H9 (cell line): ENCODE results near the gene ZIC5. TPM values are rescaled to one million over a fixed set of nuclear protein-coding genes. Genes with fewer than 3 reads are reported as not detected.

Experiments used
- DNase-seq: peaks from one replicate; pipeline ENCODE4 v3.0.0-alpha.2; 2017
- H2AFZ ChIP-seq: one replicate; pipeline ENCODE4 v1.6.1; 2013; ENCODE audit warnings: mild to moderate bottlenecking, low read length, control low read depth, moderate library complexity
- H2AK5ac ChIP-seq: 2 replicates; pipeline ENCODE4 v1.6.1; 2013; ENCODE audit warnings: low read length, control low read depth, mixed read lengths; ENCODE audit not compliant: insufficient read length
- H2BK120ac ChIP-seq: one replicate; pipeline ENCODE4 v1.6.1; 2013; ENCODE audit warnings: low read depth, mild to moderate bottlenecking, low read length, control low read depth, inconsistent platforms; ENCODE audit not compliant: poor library complexity, severe bottlenecking
- H2BK12ac ChIP-seq: 2 replicates; pipeline ENCODE4 v1.6.1; 2013; ENCODE audit warnings: low read length, control low read depth, mixed read lengths, low read depth; ENCODE audit not compliant: insufficient read length
- H2BK15ac ChIP-seq: 2 replicates; pipeline ENCODE4 v1.6.1; 2013; ENCODE audit warnings: low read depth, low read length, control low read depth
- H2BK20ac ChIP-seq: one replicate; pipeline ENCODE4 v1.6.1; 2013; ENCODE audit warnings: low read depth, mild to moderate bottlenecking, low read length, control low read depth, inconsistent platforms; ENCODE audit not compliant: poor library complexity, severe bottlenecking
- H2BK5ac ChIP-seq: 2 replicates; pipeline ENCODE4 v1.6.1; 2013; ENCODE audit warnings: low read length, control low read depth, mixed read lengths; ENCODE audit not compliant: insufficient read length
- H3K14ac ChIP-seq: 2 replicates; pipeline ENCODE4 v1.6.1; 2013; ENCODE audit warnings: low read length, control low read depth; ENCODE audit not compliant: insufficient read depth
- H3K18ac ChIP-seq: 2 replicates; pipeline ENCODE4 v1.6.1; 2013; ENCODE audit warnings: low read depth, mild to moderate bottlenecking, mixed read lengths, low read length, control low read depth; ENCODE audit not compliant: insufficient read length
- H3K23ac ChIP-seq: 2 replicates; pipeline ENCODE4 v1.6.1; 2013; ENCODE audit warnings: low read length, control low read depth, mixed read lengths, low read depth; ENCODE audit not compliant: insufficient read length
- H3K23me2 ChIP-seq: 2 replicates; pipeline ENCODE4 v1.6.1; 2013; ENCODE audit warnings: low read depth, mild to moderate bottlenecking, mixed read lengths, low read length, control low read depth; ENCODE audit not compliant: insufficient read length, poor library complexity, severe bottlenecking
- H3K27ac ChIP-seq: 2 replicates; pipeline ENCODE4 v1.5.1; 2013; ENCODE audit warnings: low read length, control low read depth, mixed read lengths, low read depth; ENCODE audit not compliant: insufficient read length
- H3K27me3 ChIP-seq: 2 replicates; pipeline ENCODE4 v1.6.1; 2013; ENCODE audit warnings: low read length, control low read depth, inconsistent platforms; ENCODE audit not compliant: insufficient read depth
- H3K4ac ChIP-seq: 2 replicates; pipeline ENCODE4 v1.6.1; 2013; ENCODE audit warnings: low read depth, mild to moderate bottlenecking, control low read depth, inconsistent platforms, low read length, moderate library complexity
- H3K4me1 ChIP-seq: 2 replicates; pipeline ENCODE4 v1.6.1; 2013; ENCODE audit warnings: low read length, control low read depth, inconsistent platforms; ENCODE audit not compliant: insufficient read depth
- H3K4me2 ChIP-seq: 2 replicates; pipeline ENCODE4 v1.6.1; 2013; ENCODE audit warnings: low read length, control low read depth, mixed read lengths; ENCODE audit not compliant: insufficient read length, insufficient read depth
- H3K56ac ChIP-seq: 2 replicates; pipeline ENCODE4 v1.6.1; 2013; ENCODE audit warnings: low read depth, mild to moderate bottlenecking, mixed read lengths, low read length, control low read depth; ENCODE audit not compliant: insufficient read length
- H3K79me1 ChIP-seq: 2 replicates; pipeline ENCODE4 v1.6.1; 2013; ENCODE audit warnings: low read depth, mild to moderate bottlenecking, moderate library complexity, low read length, control low read depth, inconsistent platforms; ENCODE audit not compliant: insufficient read depth, poor library complexity, severe bottlenecking
- H3K79me2 ChIP-seq: 2 replicates; pipeline ENCODE4 v1.6.1; 2013; ENCODE audit warnings: low read length, control low read depth, inconsistent platforms; ENCODE audit not compliant: insufficient read depth
- H3K9ac ChIP-seq: 2 replicates; pipeline ENCODE4 v1.6.1; 2013; ENCODE audit warnings: low read length, control low read depth, mixed read lengths; ENCODE audit not compliant: insufficient read length; ENCODE audit errors: extremely low read depth
- H3K9me3 ChIP-seq: one replicate; pipeline ENCODE4 v1.6.1; 2013; ENCODE audit warnings: low read depth, low read length, inconsistent platforms; ENCODE audit not compliant: control insufficient read depth
- H3T11ph ChIP-seq: one replicate; pipeline ENCODE4 v1.6.1; 2013; ENCODE audit warnings: mild to moderate bottlenecking, low read length, control low read depth, inconsistent platforms
- H4K20me1 ChIP-seq: one replicate; pipeline ENCODE4 v1.6.1; 2013; ENCODE audit not compliant: control insufficient read depth, insufficient read length, insufficient read depth
- H4K5ac ChIP-seq: 2 replicates; pipeline ENCODE4 v1.6.1; 2013; ENCODE audit warnings: low read depth, mild to moderate bottlenecking, mixed read lengths, low read length, control low read depth; ENCODE audit not compliant: insufficient read length
- H4K8ac ChIP-seq: replicated peaks from 2 replicates; pipeline ENCODE4 v1.6.1; 2013; ENCODE audit warnings: low read length, control low read depth, mixed read lengths, low read depth; ENCODE audit not compliant: insufficient read length
- H4K91ac ChIP-seq: 2 replicates; pipeline ENCODE4 v1.6.1; 2013; ENCODE audit warnings: low read depth, mild to moderate bottlenecking, moderate library complexity, mixed read lengths, low read length, control low read depth; ENCODE audit not compliant: insufficient read length
- H3K27ac Mint-ChIP-seq, 3 experiments: 2 replicates in 2 of 3; 3 replicates in 1 of 3; pipeline ENCODE4 v1.8.0; 2020 to 2021; ENCODE audit warnings: mixed read lengths in 3 of 3, mild to moderate bottlenecking in 1 of 3, moderate library complexity in 1 of 3
- H3K27me3 Mint-ChIP-seq: 2 replicates; pipeline ENCODE4 v1.8.0; 2021; ENCODE audit warnings: low read depth, mild to moderate bottlenecking, moderate library complexity, mixed read lengths
- H3K36me3 Mint-ChIP-seq, 3 experiments: 2 replicates in 2 of 3; 3 replicates in 1 of 3; pipeline ENCODE4 v1.8.0; 2020 to 2021; ENCODE audit warnings: low read depth in 3 of 3, mixed read lengths in 3 of 3; ENCODE audit not compliant: insufficient read depth in 1 of 3
- H3K4me1 Mint-ChIP-seq, 2 experiments: 2 replicates each; pipeline ENCODE4 v1.8.0; 2020; ENCODE audit warnings: mixed read lengths in 2 of 2
- H3K4me3 Mint-ChIP-seq, 2 experiments: 2 replicates in 1 of 2; 3 replicates in 1 of 2; pipeline ENCODE4 v1.8.0; 2020 to 2021; ENCODE audit warnings: mild to moderate bottlenecking in 2 of 2, mixed read lengths in 2 of 2, moderate library complexity in 1 of 2
- H3K9me3 Mint-ChIP-seq, 2 experiments: 2 replicates in 1 of 2; 3 replicates in 1 of 2; pipeline ENCODE4 v1.8.0; 2020; ENCODE audit warnings: mild to moderate bottlenecking in 2 of 2, mixed read lengths in 2 of 2, moderate library complexity in 1 of 2
- CTCF ChIP-seq: fragments of 200-600 bp; sonication (generic); conservative IDR thresholded peaks from 3 replicates; pipeline ENCODE4 v1.8.0; 2021; ENCODE audit warnings: antibody characterized with exemption, mild to moderate bottlenecking
- WGBS: extraction: QIAGEN DNeasy Blood & Tissue Kit; methylation state at CpG from one replicate; pipeline ENCODE4 v1.1.7; 2013; ENCODE audit warnings: missing lambda C conversion rate, low lambda C conversion rate, mixed read lengths; ENCODE audit not compliant: insufficient read length; ENCODE audit errors: extremely low coverage; 5-methylcytosine and 5-hydroxymethylcytosine counted together
- total RNA-seq: library from RNA; stranded (reverse); gene quantifications from 2 replicates; pipeline ENCODE4 v1.2.1, GENCODE V29; 2021

Gene ZIC5
- total RNA-seq, 1 experiment from 2014 or later: 51.9 TPM

- Mint-ChIP-seq H3K4me1 (peaks cover 43 to 49% of the 10 kb centered on the region in 2 experiments), H3K9me3 (no peaks in the 10 kb centered on the region), H3K4me3 (peak overlapping the region; percentile 73 to 89), H3K27ac (no peak overlapping the region; a peak in 1 of 7 replicates), H3K27me3 (peaks cover 93% of the 10 kb centered on the region), H3K36me3 (no peaks in the 10 kb centered on the region; a peak in 2 of 7 replicates)
- no peak overlapping the region for H3K4ac ChIP-seq
- no peaks in the 10 kb centered on the region for H3K79me2 ChIP-seq
- H4K20me1 ChIP-seq: no peaks in the 10 kb centered on the region
- no peak overlapping the region; the same call in 1 of the 2 replicates for H3K14ac ChIP-seq
- peaks cover 42% of the 10 kb centered on the region for H3K23me2 ChIP-seq
- no peak overlapping the region for H3K23ac ChIP-seq
- peak overlapping the region; percentile 87 for H3K4me2 ChIP-seq
- peaks cover 28% of the 10 kb centered on the region; the same call in 1 of the 2 replicates for H3K27me3 ChIP-seq
- no peaks in the 10 kb centered on the region for H3K9me3 ChIP-seq
- H4K8ac ChIP-seq: no peak overlapping the region
- no peak overlapping the region for H3T11ph ChIP-seq
- H3K9ac ChIP-seq: no peak overlapping the region
- H4K91ac ChIP-seq: no peak overlapping the region
- no peak overlapping the region for H2AFZ ChIP-seq
- no peak overlapping the region for H2BK15ac ChIP-seq
- no peak overlapping the region for H3K27ac ChIP-seq
- no peak overlapping the region for H2BK20ac ChIP-seq
- no peak overlapping the region for H2BK120ac ChIP-seq
- no peak overlapping the region for H3K56ac ChIP-seq
- no CpG with 5 or more reads among the region's 21 CpGs for WGBS
- H4K5ac ChIP-seq: no peak overlapping the region
- no peak overlapping the region for H2AK5ac ChIP-seq
- no peak overlapping the region for H3K18ac ChIP-seq
- peak; percentile 36 for DNase-seq
- H2BK12ac ChIP-seq: no peak overlapping the region
- H3K4me1 ChIP-seq: peaks cover 4% of the 10 kb centered on the region; the same call in 1 of the 2 replicates
- H2BK5ac ChIP-seq: no peak overlapping the region
- TF ChIP-seq CTCF: no peak
- H3K79me1 ChIP-seq: no peaks in the 10 kb centered on the region
Observed at GRCh38 chr13:99955107-99955746, 16.3 kb downstream of the ZIC5 start.
